ENCODE results near the gene DUSP1.

DUSP1 gene

DNA sequence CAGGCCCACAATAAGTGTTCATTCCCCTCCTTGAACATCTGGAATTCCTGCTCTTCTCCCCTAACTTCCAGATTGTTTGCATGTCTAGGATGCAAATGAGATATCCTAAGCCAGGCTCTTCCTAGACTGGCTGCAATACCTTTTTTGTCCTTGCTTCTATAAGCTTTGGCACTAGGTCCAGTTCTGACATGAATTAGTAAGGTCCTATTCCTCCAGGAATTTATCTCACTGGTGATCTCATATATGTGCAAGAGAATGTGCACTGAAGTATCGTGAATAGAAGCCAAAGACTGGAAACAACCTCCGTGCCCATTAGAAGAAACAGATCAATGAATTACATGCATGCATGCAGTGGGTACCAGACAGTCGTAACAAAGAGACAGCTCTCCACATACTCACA, 25.2 kb downstream of the DUSP1 start:
- Histone ChIP-seq H3K27ac (ENCODE audit: low read depth, low read length) (no peak overlapping the region), H3K9me3 (ENCODE audit: control insufficient read depth in 5 of 5, low read length in 5 of 5) (peaks cover 0 to 3% (median 0%) of the 10 kb centered on the region in 5 donors), H3K4me3 (ENCODE audit: low read depth in 1 of 5, low read length in 5 of 5) (no peak overlapping the region), H3K36me3 (ENCODE audit: control insufficient read depth in 5 of 5, insufficient read depth in 5 of 5, low read length in 5 of 5) (no peaks in the 10 kb centered on the region), H3K9ac (ENCODE audit: low read length in 5 of 5) (no peak overlapping the region), H3K4me1 (ENCODE audit: control insufficient read depth in 5 of 5, insufficient read depth in 5 of 5, low read length in 5 of 5) (peaks cover 12 to 43% (median 34%) of the 10 kb centered on the region in 5 donors), H3K27me3 (ENCODE audit: control insufficient read depth in 5 of 5, insufficient read depth in 4 of 5, low read length in 5 of 5) (no peaks in the 10 kb centered on the region)

- Histone ChIP-seq H3K9ac (ENCODE audit: low read length in 5 of 5) (no peak overlapping the region), H3K27me3 (ENCODE audit: control insufficient read depth in 5 of 5, insufficient read depth in 4 of 5, low read length in 5 of 5) (no peaks in the 10 kb centered on the region), H3K27ac (ENCODE audit: low read depth, low read length) (no peak overlapping the region), H3K4me1 (ENCODE audit: control insufficient read depth in 5 of 5, insufficient read depth in 5 of 5, low read length in 5 of 5) (peaks cover 12 to 44% (median 36%) of the 10 kb centered on the region in 5 donors), H3K9me3 (ENCODE audit: control insufficient read depth in 5 of 5, low read length in 5 of 5) (peaks cover 0 to 3% (median 0%) of the 10 kb centered on the region in 5 donors), H3K36me3 (ENCODE audit: control insufficient read depth in 5 of 5, insufficient read depth in 5 of 5, low read length in 5 of 5) (no peaks in the 10 kb centered on the region), H3K4me3 (ENCODE audit: low read depth in 1 of 5, low read length in 5 of 5) (no peak overlapping the region)
Measured at GRCh38 chr5:172745406-172745805, 25.6 kb downstream of the DUSP1 start.

- no peaks in the 10 kb centered on the region for H3K36me3 ChIP-seq (ENCODE audit: control insufficient read depth in 5 of 5, insufficient read depth in 5 of 5, low read length in 5 of 5)
- H3K4me3 ChIP-seq (ENCODE audit: low read depth in 1 of 5, low read length in 5 of 5): no peak overlapping the region
- H3K9ac ChIP-seq (ENCODE audit: low read length in 5 of 5): no peak overlapping the region
- H3K27ac ChIP-seq (ENCODE audit: low read depth, low read length): no peak overlapping the region
- H3K4me1 ChIP-seq (ENCODE audit: control insufficient read depth in 5 of 5, insufficient read depth in 5 of 5, low read length in 5 of 5): peaks cover 6 to 37% (median 31%) of the 10 kb centered on the region in 5 donors
- no peaks in the 10 kb centered on the region for H3K27me3 ChIP-seq (ENCODE audit: control insufficient read depth in 5 of 5, insufficient read depth in 4 of 5, low read length in 5 of 5)
- H3K9me3 ChIP-seq (ENCODE audit: control insufficient read depth in 5 of 5, low read length in 5 of 5): peaks cover 0 to 3% (median 0%) of the 10 kb centered on the region in 5 donors
Measured at GRCh38 chr5:172744123-172745104, 26.6 kb downstream of the DUSP1 start.

- H3K27me3 ChIP-seq (ENCODE audit: control insufficient read depth in 5 of 5, insufficient read depth in 4 of 5, low read length in 5 of 5): no peaks in the 10 kb centered on the region
- H3K36me3 ChIP-seq (ENCODE audit: control insufficient read depth in 5 of 5, insufficient read depth in 5 of 5, low read length in 5 of 5): no peaks in the 10 kb centered on the region
- peaks cover 0 to 3% (median 0%) of the 10 kb centered on the region in 5 donors for H3K9me3 ChIP-seq (ENCODE audit: control insufficient read depth in 5 of 5, low read length in 5 of 5)
- peaks cover 0 to 29% (median 25%) of the 10 kb centered on the region in 5 donors for H3K4me1 ChIP-seq (ENCODE audit: control insufficient read depth in 5 of 5, insufficient read depth in 5 of 5, low read length in 5 of 5)
- no peak overlapping the region for H3K4me3 ChIP-seq (ENCODE audit: low read depth in 1 of 5, low read length in 5 of 5)
- H3K27ac ChIP-seq (ENCODE audit: low read depth, low read length): no peak overlapping the region
- no peak overlapping the region for H3K9ac ChIP-seq (ENCODE audit: low read length in 5 of 5)
Measured at GRCh38 chr5:172743112-172743959, 27.7 kb downstream of the DUSP1 start.

- no peaks in the 10 kb centered on the region for H3K36me3 ChIP-seq (ENCODE audit: control insufficient read depth in 5 of 5, insufficient read depth in 5 of 5, low read length in 5 of 5)
- H3K9ac ChIP-seq (ENCODE audit: low read length in 5 of 5): peak overlapping the region in 2 of 5 donors; percentile 52 to 66
- H3K9me3 ChIP-seq (ENCODE audit: control insufficient read depth in 5 of 5, low read length in 5 of 5): no peaks in the 10 kb centered on the region
- H3K27ac ChIP-seq (ENCODE audit: low read depth, low read length): peak overlapping the region; percentile 65
- H3K27me3 ChIP-seq (ENCODE audit: control insufficient read depth in 5 of 5, insufficient read depth in 4 of 5, low read length in 5 of 5): no peaks in the 10 kb centered on the region
- H3K4me3 ChIP-seq (ENCODE audit: low read depth in 1 of 5, low read length in 5 of 5): no peak overlapping the region
- H3K4me1 ChIP-seq (ENCODE audit: control insufficient read depth in 5 of 5, insufficient read depth in 5 of 5, low read length in 5 of 5): peaks cover 0 to 24% (median 17%) of the 10 kb centered on the region in 5 donors
Measured at GRCh38 chr5:172741206-172741582, 29.8 kb downstream of the DUSP1 start.

DNA sequence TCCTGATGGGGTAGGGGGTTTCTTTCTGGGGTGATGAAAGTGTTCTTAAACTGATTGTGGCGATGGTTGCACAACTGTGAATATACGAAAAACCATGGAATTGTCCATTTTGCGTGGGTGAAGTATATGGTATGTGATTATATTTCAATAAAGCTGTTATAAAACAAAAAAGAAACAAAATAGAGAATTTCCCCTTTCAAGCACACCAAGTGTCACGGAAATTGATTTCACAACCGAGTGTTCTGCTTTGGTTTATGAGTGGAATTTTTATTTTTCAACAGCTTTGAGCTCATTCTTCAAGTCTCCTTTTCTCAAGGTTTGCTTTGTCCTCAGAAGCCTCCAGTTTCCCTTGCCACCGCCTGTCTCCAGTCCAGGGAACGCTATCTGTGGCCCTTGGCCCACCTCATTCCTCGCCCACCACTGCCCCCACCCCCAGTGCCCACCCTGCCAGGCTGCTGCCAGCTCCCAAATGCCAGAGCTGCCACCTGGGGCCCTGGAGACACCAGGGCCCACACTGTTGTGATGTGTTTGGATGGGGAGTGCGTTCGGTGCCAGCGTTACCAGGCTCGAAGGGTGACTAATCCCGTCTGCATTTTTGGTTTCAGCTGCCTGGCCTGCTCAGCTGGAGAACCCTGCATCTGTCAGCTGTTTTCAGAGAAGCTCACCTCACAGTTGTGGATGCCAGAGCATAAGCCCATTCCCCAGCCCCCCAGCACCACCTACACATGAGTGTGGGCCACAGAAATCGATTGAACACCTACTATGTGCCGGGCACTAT, 30.4 kb downstream of the DUSP1 start:
- peak overlapping the region; percentile 65 for H3K27ac ChIP-seq (ENCODE audit: low read depth, low read length)
- H3K4me1 ChIP-seq (ENCODE audit: control insufficient read depth in 5 of 5, insufficient read depth in 5 of 5, low read length in 5 of 5): peaks cover 0 to 24% (median 17%) of the 10 kb centered on the region in 5 donors
- H3K9ac ChIP-seq (ENCODE audit: low read length in 5 of 5): peak overlapping the region in 2 of 5 donors; percentile 52 to 66
- H3K27me3 ChIP-seq (ENCODE audit: control insufficient read depth in 5 of 5, insufficient read depth in 4 of 5, low read length in 5 of 5): no peaks in the 10 kb centered on the region
- H3K36me3 ChIP-seq (ENCODE audit: control insufficient read depth in 5 of 5, insufficient read depth in 5 of 5, low read length in 5 of 5): no peaks in the 10 kb centered on the region
- no peaks in the 10 kb centered on the region for H3K9me3 ChIP-seq (ENCODE audit: control insufficient read depth in 5 of 5, low read length in 5 of 5)
- H3K4me3 ChIP-seq (ENCODE audit: low read depth in 1 of 5, low read length in 5 of 5): no peak overlapping the region

- Histone ChIP-seq H3K4me3 (ENCODE audit: low read depth in 1 of 5, low read length in 5 of 5) (no peak overlapping the region), H3K4me1 (ENCODE audit: control insufficient read depth in 5 of 5, insufficient read depth in 5 of 5, low read length in 5 of 5) (peaks cover under 1 to 30% (median 24%) of the 10 kb centered on the region in 5 donors), H3K27ac (ENCODE audit: low read depth, low read length) (no peak overlapping the region), H3K9me3 (ENCODE audit: control insufficient read depth in 5 of 5, low read length in 5 of 5) (no peaks in the 10 kb centered on the region), H3K9ac (ENCODE audit: low read length in 5 of 5) (no peak overlapping the region), H3K36me3 (ENCODE audit: control insufficient read depth in 5 of 5, insufficient read depth in 5 of 5, low read length in 5 of 5) (no peaks in the 10 kb centered on the region), H3K27me3 (ENCODE audit: control insufficient read depth in 5 of 5, insufficient read depth in 4 of 5, low read length in 5 of 5) (no peaks in the 10 kb centered on the region)
Measured at GRCh38 chr5:172739375-172739774, 31.6 kb downstream of the DUSP1 start.

- H3K4me1 ChIP-seq (ENCODE audit: control insufficient read depth in 5 of 5, insufficient read depth in 5 of 5, low read length in 5 of 5): peaks cover 13 to 50% (median 40%) of the 10 kb centered on the region in 5 donors
- no peaks in the 10 kb centered on the region for H3K36me3 ChIP-seq (ENCODE audit: control insufficient read depth in 5 of 5, insufficient read depth in 5 of 5, low read length in 5 of 5)
- H3K9me3 ChIP-seq (ENCODE audit: control insufficient read depth in 5 of 5, low read length in 5 of 5): no peaks in the 10 kb centered on the region
- no peak overlapping the region for H3K4me3 ChIP-seq (ENCODE audit: low read depth in 1 of 5, low read length in 5 of 5)
- no peaks in the 10 kb centered on the region for H3K27me3 ChIP-seq (ENCODE audit: control insufficient read depth in 5 of 5, insufficient read depth in 4 of 5, low read length in 5 of 5)
- H3K27ac ChIP-seq (ENCODE audit: low read depth, low read length): no peak overlapping the region
- no peak overlapping the region for H3K9ac ChIP-seq (ENCODE audit: low read length in 5 of 5)
Measured at GRCh38 chr5:172736508-172737135, 34.4 kb downstream of the DUSP1 start.

DNA sequence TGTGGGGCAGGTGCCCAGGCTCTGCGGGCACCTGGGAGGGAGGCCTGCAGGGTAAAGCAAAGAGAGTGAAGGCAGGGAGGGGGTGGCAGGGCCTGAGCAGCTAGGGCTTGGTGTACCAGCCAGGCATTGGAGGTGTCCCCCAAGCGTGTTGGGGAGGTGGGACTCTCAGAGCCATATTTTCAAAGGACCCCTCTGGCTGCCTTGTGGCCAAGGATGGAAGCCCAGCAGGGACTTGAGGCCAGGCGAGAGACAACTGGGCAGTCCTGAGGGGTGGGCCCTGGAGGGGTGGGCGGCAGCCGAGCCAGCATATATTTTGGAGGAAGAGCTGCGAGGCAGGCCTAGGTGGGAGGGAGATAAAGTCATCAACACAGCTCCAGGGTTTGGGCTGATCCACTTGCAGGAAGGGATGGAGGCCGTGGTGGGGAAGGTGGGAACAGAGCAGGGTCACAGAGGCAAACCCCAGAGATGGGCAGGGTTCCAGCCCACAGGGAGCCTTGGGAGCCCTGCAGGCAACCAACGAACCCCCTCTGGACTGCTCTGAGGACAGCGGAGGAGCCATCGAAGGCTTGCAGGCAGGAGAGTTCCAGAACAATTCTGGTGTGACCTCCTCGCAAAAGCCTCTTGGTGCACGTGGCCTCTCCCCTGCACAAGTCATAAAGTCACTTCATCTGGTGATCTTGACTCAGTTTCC, 35.7 kb downstream of the DUSP1 start:
- Histone ChIP-seq H3K4me1 (ENCODE audit: control insufficient read depth in 5 of 5, insufficient read depth in 5 of 5, low read length in 5 of 5) (peaks cover 11 to 36% (median 31%) of the 10 kb centered on the region in 5 donors), H3K9me3 (ENCODE audit: control insufficient read depth in 5 of 5, low read length in 5 of 5) (no peaks in the 10 kb centered on the region), H3K27me3 (ENCODE audit: control insufficient read depth in 5 of 5, insufficient read depth in 4 of 5, low read length in 5 of 5) (no peaks in the 10 kb centered on the region), H3K4me3 (ENCODE audit: low read depth in 1 of 5, low read length in 5 of 5) (no peak overlapping the region), H3K27ac (ENCODE audit: low read depth, low read length) (peak overlapping the region; percentile 100), H3K36me3 (ENCODE audit: control insufficient read depth in 5 of 5, insufficient read depth in 5 of 5, low read length in 5 of 5) (no peaks in the 10 kb centered on the region), H3K9ac (ENCODE audit: low read length in 5 of 5) (peak overlapping the region in 2 of 5 donors; percentile 48 to 49)

Data from subcutaneous abdominal adipose tissue (tissue), 5 donors.